Neural cell (in vitro differentiated cells): ENCODE data around the gene C19orf85. TPM values are rescaled to one million over a fixed set of nuclear protein-coding genes. Genes with fewer than 3 reads are reported as not detected.

Source experiments
- polyA plus RNA-seq: library from polyadenylated mRNA; depleted of rRNA; stranded (reverse); fragments of >200 nt; gene quantifications from 2 replicates; pipeline ENCODE4 v1.2.3, GENCODE V29; 2014

C19orf85 gene
- polyA plus RNA-seq, 1 donor from 2014 or later: 0.19 TPM

Other genes starting within 250 kb of the C19orf85 start
- gene TMEM86B, start 236.0 kb downstream of the C19orf85 start, polyA plus RNA-seq: 0.84 and 2.3 TPM in 2 replicates
- 20.0 and 33.0 TPM in 2 replicates for gene PPP6R1, start 205.7 kb downstream of the C19orf85 start, polyA plus RNA-seq
- 61.1 and 86.8 TPM in 2 replicates for gene HSPBP1, start 184.6 kb downstream of the C19orf85 start, polyA plus RNA-seq
- gene BRSK1, start 180.8 kb downstream of the C19orf85 start, polyA plus RNA-seq: 213 and 244 TPM in 2 replicates
- gene TMEM150B, start 139.4 kb downstream of the C19orf85 start, polyA plus RNA-seq: not detected in 2 replicates
- gene KMT5C, start 124.9 kb downstream of the C19orf85 start, polyA plus RNA-seq: 50.9 and 72.1 TPM in 2 replicates
- 0.17 TPM in 1 of 2 replicates, not detected in the other for gene COX6B2, start 110.0 kb downstream of the C19orf85 start, polyA plus RNA-seq
- not detected in 2 replicates for gene GARIN5B, start 101.5 kb downstream of the C19orf85 start, polyA plus RNA-seq
- gene IL11, start 94.3 kb downstream of the C19orf85 start, polyA plus RNA-seq: 0.62 and 1.7 TPM in 2 replicates
- not detected in 2 replicates for gene TMEM190, start 87.9 kb downstream of the C19orf85 start, polyA plus RNA-seq
- gene TMEM238, start 80.5 kb downstream of the C19orf85 start, polyA plus RNA-seq: not detected in 2 replicates
- gene RPL28, start 78.8 kb downstream of the C19orf85 start, polyA plus RNA-seq: 135 and 195 TPM in 2 replicates
- 119 and 188 TPM in 2 replicates for gene UBE2S, start 57.0 kb downstream of the C19orf85 start, polyA plus RNA-seq
- 4.5 and 7.1 TPM in 2 replicates for gene SHISA7, start 21.5 kb downstream of the C19orf85 start, polyA plus RNA-seq
- 47.7 and 48.1 TPM in 2 replicates for gene ISOC2, start 3.1 kb downstream of the C19orf85 start, polyA plus RNA-seq
- gene ZNF628, start 11.9 kb upstream of the C19orf85 start, polyA plus RNA-seq: 0.37 and 0.68 TPM in 2 replicates
- 129 and 145 TPM in 2 replicates for gene NAT14, start 20.4 kb upstream of the C19orf85 start, polyA plus RNA-seq
- 0.45 and 1.4 TPM in 2 replicates for gene SSC5D, start 23.7 kb upstream of the C19orf85 start, polyA plus RNA-seq
- not detected in 2 replicates for gene SBK2, start 72.4 kb upstream of the C19orf85 start, polyA plus RNA-seq
- not detected in 2 replicates for gene SBK3, start 80.8 kb upstream of the C19orf85 start, polyA plus RNA-seq
- 7.4 and 10.8 TPM in 2 replicates for gene ZNF579, start 116.1 kb upstream of the C19orf85 start, polyA plus RNA-seq
- gene FIZ1, start 134.8 kb upstream of the C19orf85 start, polyA plus RNA-seq: 5.1 and 7.4 TPM in 2 replicates
- 3.2 and 3.9 TPM in 2 replicates for gene ZNF524, start 135.5 kb upstream of the C19orf85 start, polyA plus RNA-seq
- 1.7 and 2.1 TPM in 2 replicates for gene ZNF865, start 140.9 kb upstream of the C19orf85 start, polyA plus RNA-seq
- 10.3 and 10.7 TPM in 2 replicates for gene ZNF784, start 159.8 kb upstream of the C19orf85 start, polyA plus RNA-seq
- gene ZNF580, start 176.3 kb upstream of the C19orf85 start, polyA plus RNA-seq: 11.7 and 17.3 TPM in 2 replicates
- gene ZNF581, start 178.9 kb upstream of the C19orf85 start, polyA plus RNA-seq: 14.8 and 15.3 TPM in 2 replicates
- gene CCDC106, start 183.5 kb upstream of the C19orf85 start, polyA plus RNA-seq: 33.8 and 40.7 TPM in 2 replicates
- 129 and 158 TPM in 2 replicates for gene U2AF2, start 190.3 kb upstream of the C19orf85 start, polyA plus RNA-seq
- 21.0 and 23.6 TPM in 2 replicates for gene EPN1, start 210.5 kb upstream of the C19orf85 start, polyA plus RNA-seq